ENCODE results near the gene MIS18A.

GRCh38 chr21:32298658-32299081, 19.8 kb upstream of the MIS18A start, which contains the start of gene MRAP:
- TF ChIP-seq EZH2 (IDR thresholded peaks at IDR 0.05; ENCODE audit: insufficient read depth, poor library complexity, severe bottlenecking), result no peak
- TF ChIP-seq EZH2phosphoT487 (IDR thresholded peaks at IDR 0.05; ENCODE audit: insufficient read depth, low read depth), result no peak

All from GM23248 (cell line).